ENCODE data around the gene RABGAP1. TPM values are rescaled to one million over a fixed set of nuclear protein-coding genes. Genes with fewer than 3 reads are reported as not detected.

Gene RABGAP1
- total RNA-seq, 2 donors from 2014 or later: 33.1 TPM

- ATAC-seq (replicated peaks in 1 of 2) (no peak), DNase-seq (no peak)
- H3K27me3 Mint-ChIP-seq (ENCODE audit: low read depth): no peaks in the 10 kb centered on the region
- H3K4me1 Mint-ChIP-seq (ENCODE audit: low read depth): peaks cover 9% of the 10 kb centered on the region
- H3K27ac Mint-ChIP-seq: no peak within 1 kb of the TSS
- no peaks in the 10 kb centered on the region for H3K9me3 Mint-ChIP-seq
- no peaks in the 10 kb centered on the region for H3K36me3 Mint-ChIP-seq (ENCODE audit: insufficient read depth in 2 of 2)
- H3K4me3 Mint-ChIP-seq: no peak within 1 kb of the TSS
These were observed 92.5 kb downstream of the RABGAP1 start, which contains the start of gene GPR21 for GRCh38 chr9:123033352-123033751. GPR21 (plus strand) TSS chr9:123033667; CDS start chr9:123034567, 900 bp downstream.

GRCh38 chr9:123033864-123034601 lies 93.2 kb downstream of the RABGAP1 start:
- ATAC-seq (replicated peaks in 1 of 2) (no peak), DNase-seq (no peak)
- Mint-ChIP-seq H3K27ac (no peak overlapping the region), H3K4me1 (ENCODE audit: low read depth) (peaks cover 9% of the 10 kb centered on the region), H3K36me3 (ENCODE audit: insufficient read depth in 2 of 2) (no peaks in the 10 kb centered on the region), H3K4me3 (no peak overlapping the region), H3K9me3 (no peaks in the 10 kb centered on the region), H3K27me3 (ENCODE audit: low read depth) (no peaks in the 10 kb centered on the region)

GRCh38 chr9:123034881-123035510 lies 94.2 kb downstream of the RABGAP1 start:
- no peaks in the 10 kb centered on the region for H3K36me3 Mint-ChIP-seq (ENCODE audit: insufficient read depth in 2 of 2)
- no peaks in the 10 kb centered on the region for H3K9me3 Mint-ChIP-seq
- peaks cover 9% of the 10 kb centered on the region for H3K4me1 Mint-ChIP-seq (ENCODE audit: low read depth)
- no peak for ATAC-seq (replicated peaks in 1 of 2)
- no peak overlapping the region for H3K4me3 Mint-ChIP-seq
- H3K27me3 Mint-ChIP-seq (ENCODE audit: low read depth): no peaks in the 10 kb centered on the region
- DNase-seq: no peak
- no peak overlapping the region for H3K27ac Mint-ChIP-seq

DNA sequence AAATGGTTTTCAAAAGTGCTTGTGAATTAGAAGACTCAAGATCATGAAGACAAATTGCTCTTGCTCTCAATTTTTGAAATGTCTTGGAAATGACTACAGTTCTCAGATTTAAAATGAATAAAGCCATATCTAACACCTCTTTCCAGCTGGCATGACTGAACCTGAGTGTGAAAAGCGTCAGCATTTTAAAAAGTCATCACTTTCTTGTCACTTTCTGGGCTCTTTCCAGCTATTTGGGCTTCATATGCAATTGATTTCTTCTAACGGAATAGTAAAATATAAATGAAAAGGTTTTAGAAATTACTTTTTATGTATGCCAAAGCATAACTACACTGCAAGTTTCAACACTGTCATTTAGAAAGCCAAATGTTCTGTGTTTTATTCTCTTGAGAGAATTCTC lies 95.0 kb downstream of the RABGAP1 start:
- Mint-ChIP-seq H3K27ac (no peak overlapping the region), H3K4me1 (ENCODE audit: low read depth) (peaks cover 9% of the 10 kb centered on the region), H3K27me3 (ENCODE audit: low read depth) (no peaks in the 10 kb centered on the region), H3K9me3 (no peaks in the 10 kb centered on the region), H3K36me3 (ENCODE audit: insufficient read depth in 2 of 2) (no peaks in the 10 kb centered on the region), H3K4me3 (no peak overlapping the region)
- DNase-seq (no peak), ATAC-seq (replicated peaks in 1 of 2) (no peak)

DNA sequence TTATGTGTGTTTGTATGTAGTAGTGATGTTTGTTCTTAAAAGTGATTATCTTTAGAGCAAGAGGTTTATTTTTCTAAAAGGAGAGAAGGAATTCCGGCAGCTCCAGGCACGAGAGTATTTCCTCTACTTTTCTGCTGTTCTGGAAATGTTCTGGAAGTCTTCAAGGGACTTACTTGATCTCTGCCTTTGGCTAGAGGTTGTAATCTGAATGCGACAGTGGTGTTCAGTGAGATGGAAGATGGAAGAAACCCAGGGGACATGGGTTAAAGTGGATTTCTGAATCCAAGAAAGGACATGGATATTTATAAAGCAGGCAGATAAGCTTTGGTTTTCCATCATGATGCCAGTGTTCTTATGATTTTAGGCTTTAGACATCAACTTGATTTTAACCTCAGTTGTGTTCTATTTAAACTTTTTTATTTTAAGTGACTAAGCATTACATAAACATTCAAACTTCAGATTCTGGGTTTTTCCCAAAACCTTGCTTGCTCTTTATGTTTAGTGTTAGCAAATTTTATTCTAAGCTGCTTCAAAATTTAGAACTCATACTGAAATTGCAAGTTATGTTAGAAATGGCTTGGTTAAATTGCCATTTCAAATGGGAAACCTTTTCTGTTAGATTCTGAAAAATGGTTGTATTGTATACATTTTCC lies 96.2 kb downstream of the RABGAP1 start:
- no peaks in the 10 kb centered on the region for H3K9me3 Mint-ChIP-seq

DNA sequence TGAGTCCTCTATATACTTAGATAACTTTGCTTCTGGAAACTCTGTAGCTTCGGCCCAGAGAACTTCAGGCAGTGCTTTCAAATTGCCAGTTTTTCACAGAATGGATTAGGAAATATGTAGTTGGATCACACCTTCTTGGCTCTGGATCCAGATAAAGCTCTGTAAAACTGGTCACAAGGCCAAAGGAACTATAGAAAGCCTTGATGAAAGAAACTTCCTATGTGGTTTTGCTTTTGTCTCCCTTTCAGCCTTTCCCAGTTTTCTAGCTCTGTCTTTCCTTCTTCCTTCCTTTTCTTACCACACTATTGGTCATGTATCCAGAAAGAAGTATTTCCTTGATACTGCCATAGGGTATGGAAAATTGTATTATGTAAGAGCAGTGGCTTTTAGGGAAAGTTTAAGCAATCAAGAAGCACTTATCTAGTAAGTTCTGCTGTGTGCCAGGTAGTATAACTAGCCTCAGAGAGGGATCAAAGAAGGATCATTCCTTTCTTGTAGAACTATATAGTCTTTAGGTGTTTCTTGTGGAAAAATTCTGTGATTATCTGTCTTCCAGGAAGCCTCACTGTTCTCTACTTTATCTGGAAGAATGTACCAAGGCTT lies 98.9 kb downstream of the RABGAP1 start:
- no peaks in the 10 kb centered on the region for H3K9me3 Mint-ChIP-seq
- no peak overlapping the region for H3K4me3 Mint-ChIP-seq
- H3K27ac Mint-ChIP-seq: no peak overlapping the region
- H3K36me3 Mint-ChIP-seq (ENCODE audit: insufficient read depth in 2 of 2): peaks cover 2 to 14% of the 10 kb centered on the region in 2 donors
- H3K4me1 Mint-ChIP-seq (ENCODE audit: low read depth): peaks cover 9% of the 10 kb centered on the region
- DNase-seq (no peak), ATAC-seq (replicated peaks in 1 of 2) (no peak)
- no peaks in the 10 kb centered on the region for H3K27me3 Mint-ChIP-seq (ENCODE audit: low read depth)

More for the DNA sequence above, 96.2 kb downstream of the RABGAP1 start:
- peaks cover 9% of the 10 kb centered on the region for H3K4me1 Mint-ChIP-seq (ENCODE audit: low read depth)
- DNase-seq: no peak
- H3K4me3 Mint-ChIP-seq: no peak overlapping the region
- no peaks in the 10 kb centered on the region for H3K27me3 Mint-ChIP-seq (ENCODE audit: low read depth)
- ATAC-seq (replicated peaks in 1 of 2): no peak
- no peak overlapping the region for H3K27ac Mint-ChIP-seq
- peaks cover 0 to 3% of the 10 kb centered on the region in 2 donors for H3K36me3 Mint-ChIP-seq (ENCODE audit: insufficient read depth in 2 of 2)

- no peak for ATAC-seq (replicated peaks in 1 of 2)
- Mint-ChIP-seq H3K36me3 (ENCODE audit: insufficient read depth in 2 of 2) (peaks cover 2 to 14% of the 10 kb centered on the region in 2 donors), H3K27ac (no peak overlapping the region), H3K4me1 (ENCODE audit: low read depth) (peaks cover 9% of the 10 kb centered on the region), H3K9me3 (no peaks in the 10 kb centered on the region), H3K27me3 (ENCODE audit: low read depth) (no peaks in the 10 kb centered on the region), H3K4me3 (no peak overlapping the region)
- DNase-seq: no peak
These were observed 100.0 kb downstream of the RABGAP1 start for GRCh38 chr9:123040801-123041200.

DNA sequence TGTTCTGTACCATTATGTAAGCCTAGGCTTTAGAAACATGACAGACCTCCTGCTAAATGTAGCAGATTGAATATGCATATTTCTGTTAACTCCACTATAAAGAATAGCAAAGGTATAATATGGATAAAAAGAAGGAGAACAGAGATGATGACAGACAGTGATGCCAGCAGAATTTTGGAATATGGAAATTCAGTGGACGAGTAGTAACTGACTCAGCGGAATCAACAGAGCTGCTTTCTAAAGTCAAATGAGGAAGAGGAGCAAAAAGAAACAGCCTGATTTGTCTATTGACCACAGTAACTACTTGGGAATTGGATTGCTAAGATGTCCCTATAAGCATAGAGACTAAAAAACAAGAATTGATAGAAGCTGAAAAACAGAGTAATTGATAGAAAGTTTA lies 100.7 kb downstream of the RABGAP1 start:
- Mint-ChIP-seq H3K36me3 (ENCODE audit: insufficient read depth in 2 of 2) (peaks cover 2 to 14% of the 10 kb centered on the region in 2 donors), H3K27ac (peak overlapping the region; percentile 27), H3K4me1 (ENCODE audit: low read depth) (peaks cover 9% of the 10 kb centered on the region), H3K4me3 (no peak overlapping the region), H3K27me3 (ENCODE audit: low read depth) (no peaks in the 10 kb centered on the region), H3K9me3 (no peaks in the 10 kb centered on the region)
- DNase-seq (no peak), ATAC-seq (replicated peaks in 1 of 2) (no peak)

- H3K4me1 Mint-ChIP-seq (ENCODE audit: low read depth): no peaks in the 10 kb centered on the region
- no peak overlapping the region for H3K27ac Mint-ChIP-seq
- DNase-seq (no peak), ATAC-seq (replicated peaks in 1 of 2) (no peak)
- H3K9me3 Mint-ChIP-seq: no peaks in the 10 kb centered on the region
- H3K4me3 Mint-ChIP-seq: no peak overlapping the region
- no peaks in the 10 kb centered on the region for H3K27me3 Mint-ChIP-seq (ENCODE audit: low read depth)
- H3K36me3 Mint-ChIP-seq (ENCODE audit: insufficient read depth in 2 of 2): peaks cover 2 to 14% of the 10 kb centered on the region in 2 donors
These were observed 102.5 kb downstream of the RABGAP1 start for GRCh38 chr9:123043081-123043939.

GRCh38 chr9:123044586-123044985 lies 103.8 kb downstream of the RABGAP1 start:
- no peak for DNase-seq
- Mint-ChIP-seq H3K27ac (no peak overlapping the region), H3K27me3 (ENCODE audit: low read depth) (no peaks in the 10 kb centered on the region), H3K4me3 (no peak overlapping the region), H3K36me3 (ENCODE audit: insufficient read depth in 2 of 2) (peaks cover 2 to 14% of the 10 kb centered on the region in 2 donors), H3K4me1 (ENCODE audit: low read depth) (no peaks in the 10 kb centered on the region), H3K9me3 (no peaks in the 10 kb centered on the region)
- ATAC-seq (replicated peaks in 1 of 2): no peak

DNA sequence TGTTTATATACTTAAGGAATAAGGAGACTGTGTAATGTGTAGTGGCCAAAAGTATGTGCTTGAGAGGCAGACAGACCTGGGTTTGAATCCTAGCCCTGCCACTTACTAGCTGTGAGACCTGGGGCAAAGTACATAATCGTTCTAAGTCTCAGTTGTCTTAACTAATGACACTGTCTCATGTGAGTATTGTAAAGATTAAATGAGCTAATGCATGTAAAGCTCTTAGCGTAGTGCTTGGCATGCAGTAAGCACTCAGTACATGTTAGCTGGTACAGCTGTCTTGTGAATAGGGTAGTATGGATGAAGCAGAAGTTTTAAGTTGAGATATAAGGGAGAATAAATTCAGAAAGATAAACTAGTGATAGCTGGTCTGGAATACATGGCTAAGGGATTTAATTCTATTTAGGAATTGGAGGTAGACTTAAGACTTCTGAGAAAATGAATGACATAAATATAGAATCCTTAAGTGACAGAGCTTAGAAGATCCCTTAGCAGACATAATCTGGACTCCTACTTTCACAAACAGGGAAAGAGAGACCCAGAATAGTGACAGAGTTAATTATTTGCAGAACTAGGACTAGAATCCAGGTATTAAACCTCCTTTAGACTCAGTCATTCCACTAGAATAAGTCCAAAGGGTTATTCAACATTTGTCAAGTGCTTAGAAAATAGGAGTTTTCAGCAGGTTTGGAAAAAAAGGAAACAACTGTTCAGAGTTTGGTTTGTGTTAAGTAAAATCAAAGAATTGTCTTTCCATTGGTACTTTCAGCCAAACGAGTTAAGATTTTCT lies 105.8 kb downstream of the RABGAP1 start:
- no peaks in the 10 kb centered on the region for H3K4me1 Mint-ChIP-seq (ENCODE audit: low read depth)

DNA sequence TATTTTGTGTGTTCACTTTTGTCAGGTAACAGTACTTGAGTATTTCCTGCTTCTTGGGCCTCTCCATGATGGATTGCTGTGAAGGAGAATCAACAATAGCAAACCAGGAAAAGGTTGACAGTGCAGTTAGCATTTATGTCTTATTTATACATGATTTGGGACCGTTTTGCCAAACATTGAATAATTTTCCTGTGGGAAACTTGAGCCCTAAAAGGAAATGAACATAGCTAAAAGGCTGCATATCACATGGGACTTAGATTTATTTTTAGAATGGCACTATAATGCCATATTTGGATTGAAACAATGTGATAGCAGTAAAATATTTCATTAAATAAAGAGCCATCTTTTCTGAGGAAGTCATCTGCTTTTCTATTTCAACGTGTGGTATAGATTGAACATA lies 107.9 kb downstream of the RABGAP1 start:
- Mint-ChIP-seq H3K27ac (no peak overlapping the region), H3K27me3 (ENCODE audit: low read depth) (no peaks in the 10 kb centered on the region), H3K4me1 (ENCODE audit: low read depth) (no peaks in the 10 kb centered on the region), H3K36me3 (ENCODE audit: insufficient read depth in 2 of 2) (peaks cover 0 to 7% of the 10 kb centered on the region in 2 donors), H3K9me3 (no peaks in the 10 kb centered on the region), H3K4me3 (no peak overlapping the region)
- no peak for DNase-seq
- ATAC-seq (replicated peaks in 1 of 2): no peak

More for the DNA sequence above, 105.8 kb downstream of the RABGAP1 start:
- DNase-seq (no peak), ATAC-seq (replicated peaks in 1 of 2) (no peak)
- Mint-ChIP-seq H3K27me3 (ENCODE audit: low read depth) (no peaks in the 10 kb centered on the region), H3K9me3 (no peaks in the 10 kb centered on the region), H3K4me3 (no peak overlapping the region), H3K27ac (no peak overlapping the region), H3K36me3 (ENCODE audit: insufficient read depth in 2 of 2) (peaks cover 2 to 15% of the 10 kb centered on the region in 2 donors)
